Kidney (tissue), 14 donors: ENCODE results near the gene ARHGEF12. TPM values are rescaled to one million over a fixed set of nuclear protein-coding genes. Genes with fewer than 3 reads are reported as not detected.

Experiments used
- DNase-seq, 5 donors: peaks; one replicate each; pipeline ENCODE4 v3.0.0-alpha.2; 2013 to 2020
- FAIRE-seq: peaks from 2 replicates; lab custom pipeline; 2012; peaks lifted over from hg19 to GRCh38; lab: Jason Lieb, UNC
- H3K27ac ChIP-seq, 2 donors: one replicate each; pipeline ENCODE4 v1.7.0; 2013; ENCODE audit warnings: low read depth in 2 of 2, low read length in 2 of 2, inconsistent platforms in 1 of 2
- H3K27me3 ChIP-seq: one replicate; pipeline ENCODE4 v1.7.1; 2013; ENCODE audit warnings: low read length, inconsistent platforms; ENCODE audit not compliant: control insufficient read depth, insufficient read depth
- H3K36me3 ChIP-seq, 3 donors: one replicate each; pipeline versions ENCODE4 v1.7.0 to v1.7.1; 2013; ENCODE audit warnings: low read length in 3 of 3, control low read depth in 1 of 3, inconsistent platforms in 1 of 3; ENCODE audit not compliant: insufficient read depth in 3 of 3, control insufficient read depth in 2 of 3
- H3K4me1 ChIP-seq, 3 donors: one replicate each; pipeline versions ENCODE4 v1.7.0 to v1.7.1; 2013; ENCODE audit warnings: low read length in 3 of 3, inconsistent platforms in 1 of 3, low read depth in 1 of 3; ENCODE audit not compliant: control insufficient read depth in 2 of 3, insufficient read depth in 2 of 3
- H3K4me3 ChIP-seq, 3 donors: one replicate each; pipeline versions ENCODE4 v1.7.0 to v1.8.1; 2013; ENCODE audit warnings: low read length in 3 of 3, control low read depth in 1 of 3, inconsistent platforms in 1 of 3
- H3K9ac ChIP-seq, 3 donors: one replicate each; pipeline versions ENCODE4 v1.7.0 to v1.7.1; 2013; ENCODE audit warnings: low read length in 3 of 3, control low read depth in 1 of 3, inconsistent platforms in 1 of 3
- H3K9me3 ChIP-seq, 3 donors: one replicate each; pipeline versions ENCODE4 v1.7.0 to v1.7.1; 2013; ENCODE audit warnings: low read length in 3 of 3, control low read depth in 1 of 3, inconsistent platforms in 1 of 3; ENCODE audit not compliant: control insufficient read depth in 2 of 3, insufficient read depth in 1 of 3
- intact Hi-C: fragments of 100-400 bp; cut with DNase I; formaldehyde crosslinking; loops from one replicate; pipeline ENCODE4 v1.11.1; 2022
- polyA plus RNA-seq: library from polyadenylated mRNA; stranded (reverse); fragments of 350-450 nt; fragmentation: Illumina TruSeq; extraction: RNeasy Lipid Tissue Mini Kit (QIAGEN cat#74804); gene quantifications from one replicate; pipeline ENCODE4 v1.2.3, GENCODE V29; 2014; ENCODE audit warnings: low read depth, low replicate concordance; ENCODE audit not compliant: insufficient read depth
- total RNA-seq: library from RNA; stranded (reverse); fragmentation: NEBNext Ultra II Directional; extraction: Animal tissue kit (Norgen Biotek cat#: 25700); gene quantifications from one replicate; pipeline ENCODE4 v1.2.1, GENCODE V29; 2021
- TF ChIP-seq, protein P1 (sequence below): IDR thresholded peaks from 3 replicates; pipeline ENCODE4 v1.5.1; 2012; ENCODE audit warnings: mild to moderate bottlenecking, moderate library complexity, borderline replicate concordance; ENCODE audit not compliant: insufficient read depth; ENCODE audit errors: extremely low read depth
- donor health status: control.
- donor health status: control.
- donor health status: control.
- donor health status: control.
- donor health status: control.
- donor health status: DM: yes; HTN: yes; CAD: no.
- donor health status: Normal renal cell carcinoma (clear cell type).

ARHGEF12 gene
- total and polyA plus RNA-seq, 2 donors from 2014 or later, result 21.1 to 161 TPM

DNA sequence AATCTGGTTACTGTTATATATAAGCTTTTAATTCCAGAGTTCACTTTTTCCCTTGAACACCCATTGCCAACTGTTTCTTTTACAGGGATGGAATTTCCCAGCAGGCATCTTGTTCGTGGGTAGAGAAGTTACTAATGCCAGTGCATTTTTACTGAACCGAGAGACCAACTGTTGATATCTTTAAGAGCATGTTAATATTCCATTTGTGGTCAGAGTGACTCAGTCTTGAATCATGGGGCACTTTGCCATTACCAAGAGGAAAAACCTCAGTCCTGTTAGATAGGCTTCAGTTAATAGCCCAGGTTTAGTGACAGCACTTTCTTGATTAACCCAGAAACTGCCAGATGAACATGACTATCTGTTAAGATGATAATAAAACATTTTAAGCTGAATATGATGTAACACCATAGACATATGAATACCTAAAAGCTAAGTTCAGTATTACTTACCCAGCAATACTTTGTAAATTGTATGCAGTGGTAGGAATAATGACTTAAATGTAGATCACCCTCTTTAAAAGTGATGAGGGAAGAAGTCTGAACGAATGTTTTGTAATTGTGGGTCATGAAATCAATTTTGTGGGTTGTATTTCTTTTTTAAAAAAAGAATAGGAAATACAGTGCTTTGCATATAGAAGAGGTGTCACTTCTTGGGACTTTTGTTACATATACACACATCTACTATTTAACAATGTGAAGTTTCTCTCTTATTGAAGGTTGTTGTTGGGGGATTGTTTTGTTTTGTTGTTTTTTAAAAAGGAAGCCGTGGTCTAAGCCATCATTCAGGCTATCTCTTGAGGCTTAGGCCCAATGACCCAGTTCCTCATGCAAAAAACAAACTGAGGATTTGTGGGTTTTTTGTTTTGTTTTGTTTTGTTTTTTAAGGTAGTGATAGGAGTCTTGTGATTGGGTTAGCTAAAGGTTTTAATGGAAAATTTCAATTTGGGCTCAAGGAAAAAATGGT lies 96.1 kb downstream of the ARHGEF12 start:
- FAIRE-seq (peak; percentile 61), DNase-seq (peak in 1 of 5 donors; percentile 3)
- Histone ChIP-seq H3K4me3 (no peak overlapping the region), H3K27ac (peak overlapping the region in 1 of 2 donors; percentile 23), H3K27me3 (no peaks in the 10 kb centered on the region), H3K9ac (no peak overlapping the region), H3K36me3 (peaks cover 0 to 28% (median 14%) of the 10 kb centered on the region in 3 donors), H3K4me1 (peaks cover 0 to 6% (median 2%) of the 10 kb centered on the region in 3 donors), H3K9me3 (no peaks in the 10 kb centered on the region)
- TF ChIP-seq, protein P1, sequence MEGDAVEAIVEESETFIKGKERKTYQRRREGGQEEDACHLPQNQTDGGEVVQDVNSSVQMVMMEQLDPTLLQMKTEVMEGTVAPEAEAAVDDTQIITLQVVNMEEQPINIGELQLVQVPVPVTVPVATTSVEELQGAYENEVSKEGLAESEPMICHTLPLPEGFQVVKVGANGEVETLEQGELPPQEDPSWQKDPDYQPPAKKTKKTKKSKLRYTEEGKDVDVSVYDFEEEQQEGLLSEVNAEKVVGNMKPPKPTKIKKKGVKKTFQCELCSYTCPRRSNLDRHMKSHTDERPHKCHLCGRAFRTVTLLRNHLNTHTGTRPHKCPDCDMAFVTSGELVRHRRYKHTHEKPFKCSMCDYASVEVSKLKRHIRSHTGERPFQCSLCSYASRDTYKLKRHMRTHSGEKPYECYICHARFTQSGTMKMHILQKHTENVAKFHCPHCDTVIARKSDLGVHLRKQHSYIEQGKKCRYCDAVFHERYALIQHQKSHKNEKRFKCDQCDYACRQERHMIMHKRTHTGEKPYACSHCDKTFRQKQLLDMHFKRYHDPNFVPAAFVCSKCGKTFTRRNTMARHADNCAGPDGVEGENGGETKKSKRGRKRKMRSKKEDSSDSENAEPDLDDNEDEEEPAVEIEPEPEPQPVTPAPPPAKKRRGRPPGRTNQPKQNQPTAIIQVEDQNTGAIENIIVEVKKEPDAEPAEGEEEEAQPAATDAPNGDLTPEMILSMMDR, result no peak
- intact Hi-C loops, result no loop called here

DNA sequence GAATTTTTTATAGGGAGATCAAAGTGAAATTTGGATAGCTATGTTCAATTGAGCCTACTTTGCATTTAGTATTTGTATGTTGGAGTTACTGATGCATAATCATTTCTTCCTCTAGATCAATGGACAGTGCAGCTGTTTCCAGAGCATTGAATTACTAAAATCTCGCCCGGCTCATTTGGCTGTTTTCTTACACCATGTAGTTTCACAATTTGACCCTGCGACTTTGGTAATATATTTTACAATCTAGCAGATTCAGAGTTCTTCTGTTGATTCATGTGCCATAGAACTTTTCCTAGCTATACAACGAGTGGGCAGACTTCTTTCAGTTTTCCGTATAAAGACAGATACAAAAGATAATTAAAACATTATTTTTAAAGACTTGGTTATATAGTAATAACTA lies 105.4 kb downstream of the ARHGEF12 start:
- DNase-seq, result no peak
- intact Hi-C loops, result no loop called here
- Histone ChIP-seq H3K4me3 (no peak overlapping the region), H3K27me3 (no peaks in the 10 kb centered on the region), H3K27ac (no peak overlapping the region), H3K4me1 (no peaks in the 10 kb centered on the region), H3K36me3 (peaks cover 6 to 22% (median 19%) of the 10 kb centered on the region in 3 donors), H3K9me3 (no peaks in the 10 kb centered on the region), H3K9ac (no peak overlapping the region)
- TF ChIP-seq, protein P1, result no peak
- no peak for FAIRE-seq

DNA sequence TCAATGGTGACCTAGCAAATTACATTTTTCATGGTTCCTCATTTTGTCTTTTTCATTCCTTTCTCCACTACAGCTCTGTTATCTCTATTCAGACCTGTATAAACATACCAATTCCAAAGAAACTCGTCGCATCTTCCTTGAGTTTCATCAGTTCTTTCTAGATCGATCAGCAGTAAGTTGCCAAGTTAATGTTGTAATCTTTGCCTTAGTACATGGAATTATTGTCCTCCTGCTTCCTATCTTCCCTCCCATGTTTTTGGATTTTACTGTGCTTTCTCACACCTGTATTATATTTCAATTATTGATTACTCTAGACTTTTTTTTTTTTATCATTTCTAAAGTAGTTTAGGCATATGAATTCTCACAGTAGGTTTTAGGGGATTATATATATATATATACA lies 105.8 kb downstream of the ARHGEF12 start:
- intact Hi-C loops, result no loop called here
- TF ChIP-seq, protein P1, result no peak
- Histone ChIP-seq H3K9me3 (no peaks in the 10 kb centered on the region), H3K36me3 (peaks cover 9 to 26% (median 23%) of the 10 kb centered on the region in 3 donors), H3K9ac (no peak overlapping the region), H3K27ac (no peak overlapping the region), H3K27me3 (no peaks in the 10 kb centered on the region), H3K4me1 (no peaks in the 10 kb centered on the region), H3K4me3 (no peak overlapping the region)
- no peak for DNase-seq
- FAIRE-seq, result no peak
